ENCODE results near the gene UIMC1. TPM values are rescaled to one million over a fixed set of nuclear protein-coding genes. Genes with fewer than 3 reads are reported as not detected.
A peak's percentile ranks its signal among the peaks of the same experiment; 100 is the strongest.

Gene UIMC1
- polyA plus RNA-seq, 1 donor from 2014 or later: 37.3 TPM

GRCh38 chr5:176955895-176956294 is 50.7 kb downstream of the UIMC1 start:
- peak overlapping the region in 1 of 3 donors; percentile 39 for H3K27ac Mint-ChIP-seq
- peaks cover 5% of the 10 kb centered on the region for H3K36me3 Mint-ChIP-seq
- no peaks in the 10 kb centered on the region for H3K27me3 Mint-ChIP-seq
- H3K9me3 Mint-ChIP-seq: no peaks in the 10 kb centered on the region
- no peak overlapping the region for H3K4me3 Mint-ChIP-seq
- peaks cover 0 to 9% (median 5%) of the 10 kb centered on the region in 3 donors for H3K4me1 Mint-ChIP-seq

GRCh38 chr5:176954050-176954449 is 52.5 kb downstream of the UIMC1 start:
- Mint-ChIP-seq H3K4me3 (no peak overlapping the region), H3K9me3 (no peaks in the 10 kb centered on the region), H3K27me3 (no peaks in the 10 kb centered on the region), H3K27ac (no peak overlapping the region), H3K36me3 (peaks cover 3% of the 10 kb centered on the region), H3K4me1 (peaks cover 0 to 7% (median 3%) of the 10 kb centered on the region in 3 donors)

GRCh38 chr5:176952531-176953193 is 53.9 kb downstream of the UIMC1 start:
- Mint-ChIP-seq H3K27ac (no peak overlapping the region), H3K27me3 (no peaks in the 10 kb centered on the region), H3K36me3 (peaks cover 2% of the 10 kb centered on the region), H3K4me1 (peaks cover 0 to 8% (median 0%) of the 10 kb centered on the region in 3 donors), H3K9me3 (no peaks in the 10 kb centered on the region), H3K4me3 (no peak overlapping the region)

- Mint-ChIP-seq H3K9me3 (no peaks in the 10 kb centered on the region), H3K27ac (peak overlapping the region in 1 of 3 donors; percentile 23), H3K4me3 (no peak overlapping the region), H3K27me3 (no peaks in the 10 kb centered on the region), H3K36me3 (peaks cover 2% of the 10 kb centered on the region), H3K4me1 (peaks cover 0 to 3% (median 0%) of the 10 kb centered on the region in 3 donors)
Measured at GRCh38 chr5:176948458-176948857, 58.1 kb downstream of the UIMC1 start.

GRCh38 chr5:176947847-176948246 is 58.7 kb downstream of the UIMC1 start:
- Mint-ChIP-seq H3K27ac (no peak overlapping the region), H3K4me3 (no peak overlapping the region), H3K27me3 (no peaks in the 10 kb centered on the region), H3K4me1 (peaks cover 0 to 5% (median 0%) of the 10 kb centered on the region in 3 donors), H3K9me3 (no peaks in the 10 kb centered on the region), H3K36me3 (peaks cover 3% of the 10 kb centered on the region)

- Mint-ChIP-seq H3K27me3 (no peaks in the 10 kb centered on the region), H3K27ac (no peak overlapping the region), H3K9me3 (no peaks in the 10 kb centered on the region), H3K4me3 (no peak overlapping the region), H3K4me1 (peaks cover 0 to 7% (median 0%) of the 10 kb centered on the region in 3 donors), H3K36me3 (peaks cover 2% of the 10 kb centered on the region)
Measured at GRCh38 chr5:176944268-176944667, 62.3 kb downstream of the UIMC1 start.

GRCh38 chr5:176943816-176944215 is 62.8 kb downstream of the UIMC1 start:
- Mint-ChIP-seq H3K4me1 (peaks cover 0 to 7% (median 0%) of the 10 kb centered on the region in 3 donors), H3K36me3 (peaks cover 2% of the 10 kb centered on the region), H3K4me3 (no peak overlapping the region), H3K9me3 (no peaks in the 10 kb centered on the region), H3K27me3 (no peaks in the 10 kb centered on the region), H3K27ac (no peak overlapping the region)

- Mint-ChIP-seq H3K27ac (peak overlapping the region in 1 of 3 donors; percentile 31), H3K4me1 (peaks cover 0 to 4% (median 0%) of the 10 kb centered on the region in 3 donors), H3K4me3 (no peak overlapping the region), H3K27me3 (no peaks in the 10 kb centered on the region), H3K9me3 (no peaks in the 10 kb centered on the region), H3K36me3 (peaks cover 2% of the 10 kb centered on the region)
Measured at GRCh38 chr5:176941951-176942350, 64.6 kb downstream of the UIMC1 start.

GRCh38 chr5:176938472-176938871 is 68.1 kb downstream of the UIMC1 start:
- peaks cover 3% of the 10 kb centered on the region for H3K36me3 Mint-ChIP-seq
- H3K4me1 Mint-ChIP-seq: peaks cover 0 to 4% (median 0%) of the 10 kb centered on the region in 3 donors
- H3K27ac Mint-ChIP-seq: no peak overlapping the region
- H3K4me3 Mint-ChIP-seq: no peak overlapping the region
- no peaks in the 10 kb centered on the region for H3K9me3 Mint-ChIP-seq
- H3K27me3 Mint-ChIP-seq: no peaks in the 10 kb centered on the region

GRCh38 chr5:176935017-176935416 is 71.6 kb downstream of the UIMC1 start:
- Mint-ChIP-seq H3K4me3 (no peak overlapping the region), H3K27ac (no peak overlapping the region), H3K36me3 (peaks cover 5% of the 10 kb centered on the region), H3K4me1 (peaks cover 0 to 2% (median 0%) of the 10 kb centered on the region in 3 donors), H3K27me3 (no peaks in the 10 kb centered on the region), H3K9me3 (no peaks in the 10 kb centered on the region)

- H3K4me1 Mint-ChIP-seq: peaks cover 0 to 2% (median 0%) of the 10 kb centered on the region in 3 donors
Measured at GRCh38 chr5:176934309-176934930, 72.2 kb downstream of the UIMC1 start.

GRCh38 chr5:176929654-176930053 is 76.9 kb downstream of the UIMC1 start:
- Mint-ChIP-seq H3K4me3 (no peak overlapping the region), H3K4me1 (peaks cover 0 to 2% (median 0%) of the 10 kb centered on the region in 3 donors), H3K36me3 (peaks cover 6% of the 10 kb centered on the region), H3K9me3 (no peaks in the 10 kb centered on the region), H3K27ac (peak overlapping the region in 1 of 3 donors; percentile 47), H3K27me3 (no peaks in the 10 kb centered on the region)

More at GRCh38 chr5:176934309-176934930, 72.2 kb downstream of the UIMC1 start:
- Mint-ChIP-seq H3K9me3 (no peaks in the 10 kb centered on the region), H3K36me3 (peaks cover 5% of the 10 kb centered on the region), H3K4me3 (no peak overlapping the region), H3K27ac (no peak overlapping the region), H3K27me3 (no peaks in the 10 kb centered on the region)

- no peaks in the 10 kb centered on the region for H3K9me3 Mint-ChIP-seq
- H3K36me3 Mint-ChIP-seq: peaks cover 2% of the 10 kb centered on the region
- no peak overlapping the region for H3K4me3 Mint-ChIP-seq
- H3K27ac Mint-ChIP-seq: no peak overlapping the region
- no peaks in the 10 kb centered on the region for H3K27me3 Mint-ChIP-seq
- H3K4me1 Mint-ChIP-seq: peaks cover 0 to 2% (median 2%) of the 10 kb centered on the region in 3 donors
Measured at GRCh38 chr5:176927562-176927961, 79.0 kb downstream of the UIMC1 start.

GRCh38 chr5:176922817-176923216 is 83.8 kb downstream of the UIMC1 start:
- Mint-ChIP-seq H3K9me3 (no peaks in the 10 kb centered on the region), H3K27me3 (no peaks in the 10 kb centered on the region), H3K27ac (no peak overlapping the region), H3K4me1 (peaks cover 0 to 2% (median 0%) of the 10 kb centered on the region in 3 donors), H3K4me3 (no peak overlapping the region), H3K36me3 (peaks cover 8% of the 10 kb centered on the region)

- Mint-ChIP-seq H3K4me1 (peaks cover 0 to 2% (median 0%) of the 10 kb centered on the region in 3 donors), H3K36me3 (peaks cover 8% of the 10 kb centered on the region), H3K27me3 (no peaks in the 10 kb centered on the region), H3K27ac (no peak overlapping the region), H3K9me3 (no peaks in the 10 kb centered on the region), H3K4me3 (no peak overlapping the region)
Measured at GRCh38 chr5:176921714-176922113, 84.9 kb downstream of the UIMC1 start.

GRCh38 chr5:176918613-176919012 is 88.0 kb downstream of the UIMC1 start:
- Mint-ChIP-seq H3K4me3 (no peak overlapping the region), H3K4me1 (no peaks in the 10 kb centered on the region), H3K9me3 (no peaks in the 10 kb centered on the region), H3K27ac (no peak overlapping the region), H3K27me3 (no peaks in the 10 kb centered on the region), H3K36me3 (peaks cover 11% of the 10 kb centered on the region)

All from IgD-negative memory B cell (primary cell).